Measurements from ENCODE around the gene TSPAN18.

DNA sequence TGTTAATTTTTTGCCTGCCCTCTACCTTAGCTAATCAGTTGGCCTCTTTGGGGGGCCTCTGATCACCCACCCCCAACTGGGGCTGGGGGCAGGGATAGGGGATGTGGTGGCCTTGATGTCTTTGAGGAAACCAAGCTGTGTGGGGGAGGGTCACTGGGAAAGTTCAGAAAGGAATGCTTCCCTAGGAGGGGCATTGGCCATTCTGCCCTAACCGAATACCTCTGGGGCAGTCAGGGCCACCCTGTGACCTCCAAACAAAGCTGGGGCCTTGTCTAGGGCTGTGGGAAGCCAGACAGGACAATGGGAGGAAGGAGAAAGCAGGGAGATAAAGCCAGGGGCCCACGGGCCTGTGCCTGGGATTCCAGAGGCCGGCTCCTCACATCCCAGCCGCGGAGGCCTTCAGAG is 97.5 kb downstream of the TSPAN18 start:
- TF ChIP-seq, protein P1, sequence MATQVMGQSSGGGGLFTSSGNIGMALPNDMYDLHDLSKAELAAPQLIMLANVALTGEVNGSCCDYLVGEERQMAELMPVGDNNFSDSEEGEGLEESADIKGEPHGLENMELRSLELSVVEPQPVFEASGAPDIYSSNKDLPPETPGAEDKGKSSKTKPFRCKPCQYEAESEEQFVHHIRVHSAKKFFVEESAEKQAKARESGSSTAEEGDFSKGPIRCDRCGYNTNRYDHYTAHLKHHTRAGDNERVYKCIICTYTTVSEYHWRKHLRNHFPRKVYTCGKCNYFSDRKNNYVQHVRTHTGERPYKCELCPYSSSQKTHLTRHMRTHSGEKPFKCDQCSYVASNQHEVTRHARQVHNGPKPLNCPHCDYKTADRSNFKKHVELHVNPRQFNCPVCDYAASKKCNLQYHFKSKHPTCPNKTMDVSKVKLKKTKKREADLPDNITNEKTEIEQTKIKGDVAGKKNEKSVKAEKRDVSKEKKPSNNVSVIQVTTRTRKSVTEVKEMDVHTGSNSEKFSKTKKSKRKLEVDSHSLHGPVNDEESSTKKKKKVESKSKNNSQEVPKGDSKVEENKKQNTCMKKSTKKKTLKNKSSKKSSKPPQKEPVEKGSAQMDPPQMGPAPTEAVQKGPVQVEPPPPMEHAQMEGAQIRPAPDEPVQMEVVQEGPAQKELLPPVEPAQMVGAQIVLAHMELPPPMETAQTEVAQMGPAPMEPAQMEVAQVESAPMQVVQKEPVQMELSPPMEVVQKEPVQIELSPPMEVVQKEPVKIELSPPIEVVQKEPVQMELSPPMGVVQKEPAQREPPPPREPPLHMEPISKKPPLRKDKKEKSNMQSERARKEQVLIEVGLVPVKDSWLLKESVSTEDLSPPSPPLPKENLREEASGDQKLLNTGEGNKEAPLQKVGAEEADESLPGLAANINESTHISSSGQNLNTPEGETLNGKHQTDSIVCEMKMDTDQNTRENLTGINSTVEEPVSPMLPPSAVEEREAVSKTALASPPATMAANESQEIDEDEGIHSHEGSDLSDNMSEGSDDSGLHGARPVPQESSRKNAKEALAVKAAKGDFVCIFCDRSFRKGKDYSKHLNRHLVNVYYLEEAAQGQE (IDR thresholded peaks at IDR 0.05; ENCODE audit: low read depth, low read length), result no peak
- TF ChIP-seq, protein P2, sequence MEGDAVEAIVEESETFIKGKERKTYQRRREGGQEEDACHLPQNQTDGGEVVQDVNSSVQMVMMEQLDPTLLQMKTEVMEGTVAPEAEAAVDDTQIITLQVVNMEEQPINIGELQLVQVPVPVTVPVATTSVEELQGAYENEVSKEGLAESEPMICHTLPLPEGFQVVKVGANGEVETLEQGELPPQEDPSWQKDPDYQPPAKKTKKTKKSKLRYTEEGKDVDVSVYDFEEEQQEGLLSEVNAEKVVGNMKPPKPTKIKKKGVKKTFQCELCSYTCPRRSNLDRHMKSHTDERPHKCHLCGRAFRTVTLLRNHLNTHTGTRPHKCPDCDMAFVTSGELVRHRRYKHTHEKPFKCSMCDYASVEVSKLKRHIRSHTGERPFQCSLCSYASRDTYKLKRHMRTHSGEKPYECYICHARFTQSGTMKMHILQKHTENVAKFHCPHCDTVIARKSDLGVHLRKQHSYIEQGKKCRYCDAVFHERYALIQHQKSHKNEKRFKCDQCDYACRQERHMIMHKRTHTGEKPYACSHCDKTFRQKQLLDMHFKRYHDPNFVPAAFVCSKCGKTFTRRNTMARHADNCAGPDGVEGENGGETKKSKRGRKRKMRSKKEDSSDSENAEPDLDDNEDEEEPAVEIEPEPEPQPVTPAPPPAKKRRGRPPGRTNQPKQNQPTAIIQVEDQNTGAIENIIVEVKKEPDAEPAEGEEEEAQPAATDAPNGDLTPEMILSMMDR (IDR thresholded peaks at IDR 0.05 in 2 of 3, conservative IDR thresholded peaks at IDR 0.05 in 1 of 3; ENCODE audit: control insufficient read depth in 2 of 3, extremely low read depth in 1 of 3, insufficient read depth in 1 of 3, low read depth in 3 of 3, low read length in 3 of 3), result no peak
- no peak for TF ChIP-seq YY1 (IDR thresholded peaks at IDR 0.05; ENCODE audit: low read depth, low read length)
- no peak for TF ChIP-seq MXI1 (IDR thresholded peaks at IDR 0.05; ENCODE audit: low read depth, low read length)
- no peak for TF ChIP-seq CREB1 (IDR thresholded peaks at IDR 0.05; ENCODE audit: low read depth)
- TF ChIP-seq RAD21 (IDR thresholded peaks at IDR 0.05; ENCODE audit: insufficient read depth, low read depth, low read length), result no peak
- TF ChIP-seq TAF1 (IDR thresholded peaks at IDR 0.05; ENCODE audit: borderline replicate concordance, low read depth, low read length), result no peak
- TF ChIP-seq POLR2A (IDR thresholded peaks at IDR 0.05; ENCODE audit: low read depth, low read length), result no peak
- TF ChIP-seq, protein P3, sequence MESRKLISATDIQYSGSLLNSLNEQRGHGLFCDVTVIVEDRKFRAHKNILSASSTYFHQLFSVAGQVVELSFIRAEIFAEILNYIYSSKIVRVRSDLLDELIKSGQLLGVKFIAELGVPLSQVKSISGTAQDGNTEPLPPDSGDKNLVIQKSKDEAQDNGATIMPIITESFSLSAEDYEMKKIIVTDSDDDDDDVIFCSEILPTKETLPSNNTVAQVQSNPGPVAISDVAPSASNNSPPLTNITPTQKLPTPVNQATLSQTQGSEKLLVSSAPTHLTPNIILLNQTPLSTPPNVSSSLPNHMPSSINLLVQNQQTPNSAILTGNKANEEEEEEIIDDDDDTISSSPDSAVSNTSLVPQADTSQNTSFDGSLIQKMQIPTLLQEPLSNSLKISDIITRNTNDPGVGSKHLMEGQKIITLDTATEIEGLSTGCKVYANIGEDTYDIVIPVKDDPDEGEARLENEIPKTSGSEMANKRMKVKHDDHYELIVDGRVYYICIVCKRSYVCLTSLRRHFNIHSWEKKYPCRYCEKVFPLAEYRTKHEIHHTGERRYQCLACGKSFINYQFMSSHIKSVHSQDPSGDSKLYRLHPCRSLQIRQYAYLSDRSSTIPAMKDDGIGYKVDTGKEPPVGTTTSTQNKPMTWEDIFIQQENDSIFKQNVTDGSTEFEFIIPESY (IDR thresholded peaks at IDR 0.05), result no peak
- TF ChIP-seq TBL1XR1 (IDR thresholded peaks at IDR 0.05; ENCODE audit: low read depth, low read length), result no peak
- TF ChIP-seq ZNF274 (IDR thresholded peaks at IDR 0.05; ENCODE audit: insufficient read depth, insufficient read length), result no peak
- TF ChIP-seq, protein P4, sequence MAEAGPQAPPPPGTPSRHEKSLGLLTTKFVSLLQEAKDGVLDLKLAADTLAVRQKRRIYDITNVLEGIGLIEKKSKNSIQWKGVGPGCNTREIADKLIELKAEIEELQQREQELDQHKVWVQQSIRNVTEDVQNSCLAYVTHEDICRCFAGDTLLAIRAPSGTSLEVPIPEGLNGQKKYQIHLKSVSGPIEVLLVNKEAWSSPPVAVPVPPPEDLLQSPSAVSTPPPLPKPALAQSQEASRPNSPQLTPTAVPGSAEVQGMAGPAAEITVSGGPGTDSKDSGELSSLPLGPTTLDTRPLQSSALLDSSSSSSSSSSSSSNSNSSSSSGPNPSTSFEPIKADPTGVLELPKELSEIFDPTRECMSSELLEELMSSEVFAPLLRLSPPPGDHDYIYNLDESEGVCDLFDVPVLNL (IDR thresholded peaks at IDR 0.05; ENCODE audit: low read depth, low read length), result no peak
- TF ChIP-seq NRF1 (conservative IDR thresholded peaks at IDR 0.05; ENCODE audit: low read depth, low read length), result no peak
- TF ChIP-seq FOS (IDR thresholded peaks at IDR 0.05; ENCODE audit: borderline replicate concordance, extremely low read depth, insufficient read length), result no peak
